LNCAP (cell line): Measurements from ENCODE around the gene CRYBG2.

Experiments
- TF ChIP-seq, protein P1 (sequence below): fragments of 450-650 bp; IDR thresholded peaks from 2 replicates; pipeline ENCODE4 v1.5.1; 2017; ENCODE audit warnings: mild to moderate bottlenecking

Gene CRYBG2

DNA sequence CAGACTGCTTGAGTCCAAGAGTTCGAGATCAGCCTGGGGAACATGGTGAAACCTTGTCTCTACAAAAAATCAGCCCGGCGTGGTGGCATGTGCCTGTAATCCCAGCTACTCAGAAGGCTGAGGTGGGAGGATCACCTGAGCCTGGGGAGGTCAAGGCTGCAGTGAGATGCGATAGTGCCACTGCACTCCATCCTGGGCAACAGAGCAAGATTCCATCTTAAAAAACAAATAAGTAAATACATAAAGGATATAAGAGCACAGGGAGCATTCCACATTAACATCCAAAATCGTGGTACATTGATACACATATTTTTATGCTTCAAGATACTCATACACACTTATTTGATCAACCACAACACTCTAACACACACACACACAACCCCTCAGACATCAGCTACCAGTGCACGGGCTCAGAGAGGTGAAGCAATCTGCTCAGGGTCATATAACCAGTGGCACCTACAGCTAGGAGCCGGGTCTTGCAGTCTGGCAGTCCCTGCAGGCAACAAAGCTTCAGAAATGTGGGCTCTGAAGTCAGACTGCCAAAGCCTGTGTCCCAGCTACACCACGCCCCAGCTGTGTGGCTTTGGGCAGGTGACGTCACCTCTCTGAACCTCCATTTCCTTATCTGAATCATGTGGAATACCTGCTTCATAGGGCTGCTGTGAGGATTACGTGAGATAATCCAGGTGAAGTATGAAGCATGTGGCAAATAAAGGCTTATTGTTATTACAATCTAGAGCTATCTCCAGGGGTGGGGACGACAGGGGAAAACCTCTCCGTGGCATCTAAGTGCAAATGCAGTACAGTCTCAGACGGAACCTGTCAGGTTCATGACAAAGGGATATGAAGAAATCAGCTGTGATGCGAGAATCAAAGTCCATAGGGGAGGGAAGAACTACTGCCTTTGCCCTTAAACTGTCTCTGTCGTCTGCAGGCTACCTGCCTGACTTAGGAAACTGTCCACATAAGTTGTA lies 4.8 kb upstream of the CRYBG2 start:
- TF ChIP-seq, protein P1, sequence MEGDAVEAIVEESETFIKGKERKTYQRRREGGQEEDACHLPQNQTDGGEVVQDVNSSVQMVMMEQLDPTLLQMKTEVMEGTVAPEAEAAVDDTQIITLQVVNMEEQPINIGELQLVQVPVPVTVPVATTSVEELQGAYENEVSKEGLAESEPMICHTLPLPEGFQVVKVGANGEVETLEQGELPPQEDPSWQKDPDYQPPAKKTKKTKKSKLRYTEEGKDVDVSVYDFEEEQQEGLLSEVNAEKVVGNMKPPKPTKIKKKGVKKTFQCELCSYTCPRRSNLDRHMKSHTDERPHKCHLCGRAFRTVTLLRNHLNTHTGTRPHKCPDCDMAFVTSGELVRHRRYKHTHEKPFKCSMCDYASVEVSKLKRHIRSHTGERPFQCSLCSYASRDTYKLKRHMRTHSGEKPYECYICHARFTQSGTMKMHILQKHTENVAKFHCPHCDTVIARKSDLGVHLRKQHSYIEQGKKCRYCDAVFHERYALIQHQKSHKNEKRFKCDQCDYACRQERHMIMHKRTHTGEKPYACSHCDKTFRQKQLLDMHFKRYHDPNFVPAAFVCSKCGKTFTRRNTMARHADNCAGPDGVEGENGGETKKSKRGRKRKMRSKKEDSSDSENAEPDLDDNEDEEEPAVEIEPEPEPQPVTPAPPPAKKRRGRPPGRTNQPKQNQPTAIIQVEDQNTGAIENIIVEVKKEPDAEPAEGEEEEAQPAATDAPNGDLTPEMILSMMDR, result no peak

DNA sequence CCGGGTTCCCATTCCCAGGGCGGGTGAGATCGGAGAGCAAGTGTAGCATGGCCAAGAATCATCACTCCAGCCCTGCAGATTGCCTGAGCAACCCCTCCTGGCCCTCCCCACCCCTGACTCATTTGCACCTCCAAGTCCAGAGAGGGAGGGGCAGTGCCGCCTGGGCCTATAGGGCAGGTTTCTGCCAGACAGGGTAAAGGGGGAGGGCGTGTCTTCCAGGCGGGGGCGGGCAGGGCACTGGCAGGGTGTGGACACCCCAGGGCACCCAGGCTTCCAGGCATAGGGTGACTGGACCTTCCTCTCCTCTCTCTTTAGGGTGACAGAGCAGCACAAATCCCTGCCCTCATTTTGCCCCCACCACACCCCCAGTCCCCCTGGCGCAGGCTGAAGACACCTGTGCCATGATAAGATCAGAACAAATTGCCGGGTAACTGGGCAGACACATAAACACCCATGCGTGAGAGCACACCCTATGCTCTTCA lies 3.2 kb upstream of the CRYBG2 start:
- TF ChIP-seq, protein P1, result no peak

DNA sequence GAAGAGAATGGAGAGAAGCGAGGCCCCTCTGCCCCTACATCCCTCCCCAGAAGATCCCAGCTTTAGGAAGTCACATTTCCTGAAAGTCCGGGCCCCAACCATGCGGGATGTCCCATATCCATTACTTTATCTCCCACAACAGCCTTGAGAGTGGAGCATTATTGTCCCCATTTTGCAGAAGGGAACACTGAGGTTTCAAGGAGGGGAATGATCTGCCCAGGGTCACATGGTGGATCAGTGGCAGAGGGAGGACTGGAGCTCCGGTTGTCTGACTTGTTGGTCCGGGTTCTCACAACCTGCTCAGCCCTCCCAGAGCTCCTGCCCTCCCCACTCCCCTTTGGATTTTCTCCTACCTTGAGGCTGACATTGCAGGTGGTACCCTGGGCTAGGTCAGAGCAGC lies 2.2 kb upstream of the CRYBG2 start:
- TF ChIP-seq, protein P1, result no peak

DNA sequence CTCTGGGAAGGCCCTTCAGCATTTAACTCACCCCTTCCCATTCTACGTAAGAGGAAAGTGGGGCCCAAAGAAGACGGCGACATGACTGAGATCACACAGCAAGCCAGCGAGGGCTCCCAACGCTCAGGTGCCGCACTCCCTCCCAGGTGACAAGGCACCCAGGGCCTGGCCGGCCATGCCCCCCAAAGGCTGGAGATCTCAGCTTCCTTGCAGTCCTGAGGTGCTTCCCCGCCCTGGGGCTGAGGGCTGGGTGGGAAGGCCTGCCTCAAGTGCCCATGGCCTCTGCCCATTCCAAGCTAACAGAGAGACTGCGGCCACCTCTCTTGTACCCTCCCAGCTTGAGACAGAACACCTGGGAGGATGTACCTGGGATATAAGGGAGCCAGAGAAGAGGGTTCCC lies 1.0 kb upstream of the CRYBG2 start:
- TF ChIP-seq, protein P1, result no peak

DNA sequence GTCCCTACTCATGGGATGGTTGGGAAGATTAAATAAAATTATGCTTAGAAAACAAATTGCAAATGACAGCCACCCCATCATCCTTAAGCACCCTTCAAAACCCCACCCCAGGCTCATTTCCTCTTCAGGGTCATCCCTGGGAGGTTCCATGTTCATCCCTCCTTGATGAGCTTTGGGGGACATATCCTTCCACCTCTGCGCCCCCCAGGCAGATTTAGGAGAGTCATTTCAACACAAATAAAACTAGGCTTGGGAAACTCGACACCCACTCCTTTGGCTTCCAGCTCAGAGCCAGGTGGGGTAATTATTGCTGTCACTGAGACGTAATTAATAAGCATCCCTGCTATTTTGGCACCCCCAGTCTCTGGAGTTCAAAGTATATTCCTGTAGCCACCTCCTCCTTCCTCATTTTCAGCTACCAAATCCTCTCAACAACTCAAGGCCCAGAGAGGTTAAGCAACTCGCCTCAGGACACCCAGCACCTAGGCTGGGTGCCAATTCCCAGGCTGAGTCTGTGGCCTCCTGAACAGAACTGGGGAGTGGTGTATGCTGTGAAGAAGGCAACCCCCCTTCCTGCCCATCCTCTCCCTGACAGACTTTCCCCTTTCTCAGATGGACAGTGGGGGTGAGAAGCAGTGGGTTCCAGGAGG lies 595 bp downstream of the CRYBG2 start:
- TF ChIP-seq, protein P1, result no peak

DNA sequence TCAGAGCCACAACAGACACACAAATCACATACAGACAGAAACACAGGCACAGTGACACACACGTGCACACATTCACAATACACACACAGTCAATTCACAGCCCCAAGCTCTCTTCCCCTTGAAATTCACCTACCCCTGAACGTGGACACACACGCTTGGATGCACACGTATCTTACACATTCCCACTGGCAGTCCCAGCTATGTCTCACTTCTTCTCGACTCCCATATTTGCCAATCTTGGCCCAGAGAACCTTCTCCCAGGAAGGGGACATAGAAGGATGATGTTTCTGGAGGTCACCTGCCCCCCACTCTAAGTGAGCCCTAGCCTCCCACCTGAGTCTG lies 1.6 kb downstream of the CRYBG2 start:
- TF ChIP-seq, protein P1, result no peak

DNA sequence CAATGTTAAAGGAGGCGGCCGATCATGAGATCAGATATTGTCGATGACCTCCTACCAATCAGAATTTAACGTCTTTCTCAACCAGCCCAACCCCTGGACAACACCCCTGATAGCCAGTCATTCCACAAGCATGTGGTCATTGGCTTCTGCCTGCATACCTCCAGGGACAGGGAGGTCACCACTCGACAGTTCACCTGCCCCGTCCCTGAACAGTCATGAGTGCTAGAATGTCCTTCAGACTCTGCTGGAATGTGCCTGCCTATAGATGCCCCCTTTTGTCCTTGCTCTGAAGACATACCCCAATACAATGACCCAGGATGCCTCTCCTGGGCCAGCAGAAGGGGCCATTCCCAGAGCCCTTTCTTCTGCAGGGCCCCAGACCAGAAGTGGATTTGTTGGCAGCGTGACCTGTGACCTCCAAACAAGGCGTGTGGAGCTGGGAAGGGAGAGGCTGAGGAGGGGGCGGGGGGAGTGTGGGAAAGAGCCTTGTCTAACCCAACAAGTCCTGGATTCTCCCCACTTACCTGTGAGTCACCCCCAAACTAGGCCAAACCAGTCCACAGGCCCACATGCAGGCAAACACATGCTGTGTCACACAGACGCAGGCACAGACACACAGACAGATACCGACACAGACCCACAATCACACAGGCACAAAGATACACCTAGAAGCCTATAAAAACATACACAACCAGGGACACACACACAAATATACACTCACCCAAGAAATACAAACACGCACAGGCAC lies 2.2 kb downstream of the CRYBG2 start:
- TF ChIP-seq, protein P1, result no peak
